ENCODE data around the gene ITGB5.
"Not testable (repeated sequence)": the region's sequence is repeated elsewhere in the genome, so short reads cannot be mapped to it uniquely, and the experiment has no call there.

ITGB5 gene

GRCh38 chr3:124769462-124769861 lies 117.7 kb downstream of the ITGB5 start:
- no peak for DNase-seq

GRCh38 chr3:124768812-124769211 lies 118.4 kb downstream of the ITGB5 start:
- DNase-seq: no peak

GRCh38 chr3:124767691-124768090 lies 119.5 kb downstream of the ITGB5 start:
- no peak for DNase-seq

DNA sequence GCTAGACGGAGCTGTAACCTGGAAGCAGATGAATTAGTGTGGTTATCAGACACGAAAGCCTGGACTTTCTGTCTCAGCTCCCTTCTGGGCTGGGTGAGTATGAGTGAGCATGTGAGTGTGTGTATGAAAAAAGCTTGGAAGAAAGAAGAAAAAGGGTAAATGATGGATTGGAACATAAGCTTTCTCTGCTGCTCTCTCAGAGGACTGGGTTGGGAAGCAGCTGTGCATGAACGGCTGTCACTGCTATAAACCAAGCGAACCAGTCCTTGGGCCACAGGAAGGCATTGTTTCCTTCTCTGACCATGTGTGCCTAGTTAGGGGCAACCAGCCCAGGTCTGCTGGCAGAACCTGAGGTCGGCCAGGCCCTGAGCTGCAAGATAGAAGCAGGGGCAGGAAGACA lies 119.9 kb downstream of the ITGB5 start:
- no peak for DNase-seq

DNA sequence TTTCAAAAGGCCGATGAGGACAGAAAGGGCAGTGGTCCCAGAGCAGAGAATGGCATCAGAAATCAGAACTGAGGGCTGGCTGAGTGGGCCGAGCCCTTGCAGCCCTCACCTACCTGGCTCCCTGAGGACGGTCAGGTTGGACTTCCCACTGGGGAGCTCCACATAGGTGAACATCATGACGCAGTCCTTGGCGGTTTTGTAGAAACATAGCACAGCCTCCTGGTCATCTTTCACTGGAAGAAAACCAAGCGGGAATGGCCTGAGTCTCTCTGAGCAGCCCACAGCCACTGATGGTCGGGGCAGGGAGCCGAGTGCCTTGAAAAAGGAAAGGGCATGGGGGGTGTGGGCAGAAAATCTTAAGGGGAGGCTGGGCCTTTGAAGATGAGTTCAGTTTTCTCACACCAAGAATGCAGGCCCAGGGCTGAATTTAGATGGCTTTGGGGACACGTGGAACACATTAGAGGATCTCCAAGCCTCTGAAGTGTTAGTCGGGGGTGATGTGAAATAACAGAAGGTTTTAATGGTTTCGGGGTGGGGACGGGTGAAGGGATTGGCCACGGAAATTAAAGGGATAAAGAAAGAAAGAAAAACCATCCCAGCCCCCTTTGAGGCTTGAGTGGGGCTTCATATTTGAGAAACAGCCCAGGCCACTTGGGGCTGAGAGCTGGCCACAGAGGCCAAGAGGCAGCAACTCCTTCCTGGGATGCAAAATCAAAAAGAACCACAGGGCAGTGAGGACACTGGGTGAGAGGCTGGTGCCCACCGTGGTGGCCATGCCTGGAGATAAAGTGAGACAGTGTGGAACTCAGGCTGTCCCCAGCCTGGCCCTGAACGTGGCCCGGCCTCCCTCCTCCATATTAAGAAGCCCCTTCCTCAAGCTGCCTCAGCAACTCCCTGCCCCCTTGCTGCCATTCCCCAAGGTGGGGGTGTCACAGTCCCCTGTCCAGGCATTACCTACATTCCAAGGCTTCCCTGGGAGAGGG lies 120.8 kb downstream of the ITGB5 start:
- no peak for DNase-seq

DNA sequence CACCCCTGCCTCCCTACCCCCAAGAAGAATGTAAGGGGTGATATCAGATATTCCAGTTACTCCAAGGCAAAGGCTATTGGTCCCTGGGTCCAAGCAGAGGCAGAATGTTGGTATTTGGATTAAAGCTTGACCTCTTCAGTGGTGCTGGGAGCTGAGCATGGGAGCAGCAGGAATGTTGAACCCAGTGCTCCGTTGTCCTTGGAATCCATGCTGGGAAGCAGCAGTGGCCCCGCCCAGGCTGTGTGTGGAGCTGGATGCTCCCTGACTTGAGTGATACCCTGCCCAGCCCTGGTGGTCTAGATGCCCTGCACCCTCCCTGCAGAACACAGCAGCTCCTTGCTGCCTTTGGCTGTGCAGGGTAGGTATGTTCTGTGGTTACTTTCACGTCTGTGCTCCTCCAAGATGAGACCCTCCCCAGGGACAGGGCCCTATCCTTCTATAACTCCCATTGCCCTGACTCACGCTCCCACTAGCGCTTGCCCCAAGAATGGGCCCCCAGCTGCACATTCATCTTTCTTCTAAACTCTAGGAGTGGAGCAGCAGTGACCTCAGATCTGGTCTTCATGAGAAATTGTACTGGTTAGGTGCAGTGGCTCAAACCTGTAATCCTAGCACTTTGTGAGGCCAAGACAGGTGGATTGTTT lies 121.8 kb downstream of the ITGB5 start:
- DNase-seq: no peak

DNA sequence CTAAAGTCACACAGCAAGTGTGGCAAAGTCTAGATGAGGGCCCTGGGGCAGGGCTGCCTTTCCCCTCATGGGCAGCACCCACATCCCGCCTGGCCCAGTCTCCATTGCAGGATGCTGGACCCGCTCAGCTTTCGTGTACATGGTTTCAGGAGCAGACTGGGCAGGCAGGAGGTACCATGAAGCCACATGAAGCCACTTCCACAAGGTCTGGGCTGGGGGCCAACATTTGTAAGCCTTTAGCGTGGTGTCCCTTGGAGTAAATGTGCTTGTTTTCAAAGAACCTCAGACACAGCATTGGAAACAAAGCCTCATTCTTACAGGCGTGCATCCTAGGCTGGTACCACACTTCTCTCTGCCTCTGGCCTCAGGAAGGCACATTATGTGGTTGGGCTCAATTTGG lies 122.4 kb downstream of the ITGB5 start:
- DNase-seq: no peak

GRCh38 chr3:124763644-124764358 lies 123.4 kb downstream of the ITGB5 start:
- DNase-seq: no peak

GRCh38 chr3:124763206-124763605 lies 124.0 kb downstream of the ITGB5 start:
- DNase-seq: no peak

DNA sequence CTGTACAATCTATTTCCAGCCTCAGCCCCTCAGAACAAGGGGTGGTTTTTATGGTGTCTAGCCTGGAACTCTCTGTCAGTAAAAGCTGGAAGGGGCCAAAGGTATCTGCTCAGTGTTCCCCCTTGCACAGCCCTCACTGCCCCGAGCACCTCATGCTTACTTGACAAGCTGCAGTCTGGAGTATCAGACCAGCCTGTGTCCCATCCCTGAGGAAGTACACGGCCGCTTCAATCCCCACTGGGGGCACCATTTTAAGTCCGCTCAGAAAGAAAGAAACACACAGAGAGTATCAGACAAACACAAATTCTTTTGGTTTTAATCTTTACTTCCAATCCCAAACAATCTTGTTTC lies 124.5 kb downstream of the ITGB5 start:
- no peak for DNase-seq

GRCh38 chr3:124761935-124762660 lies 125.1 kb downstream of the ITGB5 start:
- DNase-seq: no peak

- DNase-seq: peak; percentile 62
Observed at GRCh38 chr3:124761250-124761796, 125.8 kb downstream of the ITGB5 start.

DNA sequence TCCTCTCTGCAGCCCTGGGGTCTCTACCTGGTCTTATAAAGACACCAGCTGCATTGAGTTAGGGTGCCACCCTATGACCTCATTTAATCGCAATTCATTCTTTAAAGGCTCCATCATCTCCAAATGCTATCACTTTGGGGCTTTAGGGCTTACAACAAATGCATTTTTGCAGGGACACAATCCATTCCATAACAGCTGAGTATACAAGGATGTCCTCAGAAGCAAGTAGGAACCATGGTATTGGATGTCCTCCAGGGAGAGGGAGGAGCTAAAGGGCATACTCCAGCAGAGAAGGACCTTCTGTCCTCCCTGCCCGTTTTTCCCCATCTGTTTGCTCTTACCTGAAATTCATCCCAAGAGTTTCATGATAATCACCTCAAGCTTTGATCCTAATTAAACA lies 126.6 kb downstream of the ITGB5 start:
- DNase-seq: no peak

DNA sequence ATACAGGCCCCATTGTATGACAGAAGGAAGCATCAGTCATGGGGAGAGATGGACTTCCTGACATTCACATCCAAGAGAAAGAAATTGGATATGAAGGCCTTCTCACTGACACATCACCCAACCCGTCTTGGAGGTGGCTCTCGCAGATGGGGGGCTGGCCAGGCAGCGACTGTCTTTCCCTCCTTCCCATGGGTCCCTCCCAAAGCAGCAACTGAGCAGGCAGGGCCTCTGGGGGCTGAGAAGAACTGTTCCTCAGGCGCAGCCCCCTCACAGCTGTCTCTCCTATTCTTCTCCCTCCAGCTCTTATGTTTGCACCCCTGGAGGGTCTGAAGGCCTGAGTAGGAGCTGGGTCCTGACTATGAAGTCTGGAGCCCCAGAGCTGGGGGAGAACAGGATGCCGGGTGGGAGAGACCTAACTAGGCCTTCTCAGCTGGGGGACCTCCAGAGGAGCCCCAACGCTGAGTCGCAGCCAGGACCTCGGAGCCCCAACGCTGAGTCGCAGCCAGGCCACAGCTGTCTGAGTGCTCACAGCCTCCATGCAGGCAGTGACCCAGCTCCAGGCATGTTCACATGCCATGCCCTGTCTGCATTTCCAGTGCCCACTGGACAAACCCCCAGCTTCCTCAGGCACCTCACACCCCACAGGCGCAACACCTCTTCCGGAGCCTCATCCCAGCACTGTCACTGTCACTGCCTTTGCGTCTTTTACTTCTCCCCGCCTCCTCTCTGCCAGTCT lies 127.3 kb downstream of the ITGB5 start:
- no peak for DNase-seq

- DNase-seq: no peak
Observed at GRCh38 chr3:124758851-124759635, 128.1 kb downstream of the ITGB5 start.

DNA sequence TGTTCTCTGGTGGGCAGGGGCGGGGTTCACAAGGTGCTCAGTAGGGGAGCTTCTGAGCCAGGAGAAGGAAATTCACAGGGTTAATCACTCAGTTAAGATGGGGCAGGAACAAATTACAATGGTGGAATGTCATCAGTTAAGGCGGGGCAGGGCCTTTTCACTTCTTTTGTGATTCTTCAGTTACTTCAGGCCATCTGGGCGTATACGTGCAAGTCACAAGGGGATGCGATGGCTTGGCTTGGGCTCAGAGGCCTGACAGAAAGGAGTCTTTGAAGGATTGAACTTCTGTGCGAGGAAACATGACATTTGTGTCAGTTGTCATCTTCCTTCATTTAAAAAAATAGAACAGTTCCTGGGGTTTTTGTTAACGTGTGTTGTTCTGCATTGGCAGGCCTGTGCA lies 129.2 kb downstream of the ITGB5 start:
- not testable (repeated sequence) for DNase-seq

GRCh38 chr3:124752051-124752450 lies 135.1 kb downstream of the ITGB5 start:
- no peak for DNase-seq

DNA sequence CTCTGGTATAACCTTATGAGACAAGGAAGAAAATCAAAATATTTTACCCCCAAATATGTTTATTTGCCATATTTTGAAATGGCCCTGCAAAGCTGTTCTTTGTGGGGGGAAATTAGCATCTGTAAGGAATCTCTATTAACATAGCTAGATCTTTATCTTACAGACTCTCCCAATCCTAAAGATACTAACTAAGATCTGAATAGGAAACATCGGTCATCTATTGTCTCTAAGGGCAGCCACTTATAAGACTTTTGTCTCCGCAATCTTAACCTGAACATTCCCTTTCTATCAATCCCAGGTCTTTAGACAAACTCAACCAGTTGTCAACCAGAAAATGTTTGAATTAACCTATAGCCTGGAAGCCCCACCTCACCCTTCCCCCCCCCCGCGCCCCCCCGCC lies 135.7 kb downstream of the ITGB5 start:
- no peak for DNase-seq

GRCh38 chr3:124749877-124750276 lies 137.3 kb downstream of the ITGB5 start:
- not testable (repeated sequence) for DNase-seq

DNA sequence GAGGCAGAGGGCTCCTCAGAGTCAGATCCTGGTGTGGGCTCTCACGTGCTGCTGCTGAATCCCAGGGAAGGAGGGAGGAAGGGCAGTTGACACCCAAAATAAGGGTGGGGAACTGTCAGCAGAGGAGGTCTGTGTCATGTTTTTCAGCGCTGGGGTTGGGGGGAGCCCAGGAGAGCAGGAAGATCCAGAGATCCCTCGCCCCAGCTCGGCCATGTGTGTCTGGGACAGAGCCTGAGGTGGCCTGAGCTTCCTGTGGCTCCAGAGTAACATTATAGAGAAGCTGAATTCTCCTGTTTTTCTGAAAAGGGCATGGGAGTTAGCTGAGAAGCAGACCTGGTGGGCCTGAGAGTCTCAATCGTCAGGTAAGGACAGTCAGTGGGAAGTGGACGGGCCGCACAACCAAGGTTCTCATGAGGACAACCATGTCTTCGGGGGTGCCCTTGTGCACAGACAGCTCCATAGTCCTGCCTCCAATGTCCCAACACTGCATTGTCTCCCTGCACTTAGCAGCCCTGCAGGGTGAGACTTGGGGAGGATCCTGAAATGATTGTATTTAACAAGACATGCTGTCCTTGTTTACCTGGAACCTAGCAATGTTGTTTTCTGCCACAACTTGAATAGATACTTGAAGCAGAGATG lies 138.5 kb downstream of the ITGB5 start:
- no peak for DNase-seq
